Panc1 (cell line): ENCODE measurements around the gene SULT2B1. TPM values are rescaled to one million over a fixed set of nuclear protein-coding genes. Genes with fewer than 3 reads are reported as not detected.

Source experiments
- ATAC-seq: fragments of 200-7000 bp; cut with Tn5 transposase; 2 replicates; pipeline ENCODE4 v1.9.1; 2020; ENCODE audit warnings: mild to moderate bottlenecking, moderate library complexity
- BruUV-seq: library from RNA; stranded (reverse); fragments of 400-500 nt; replicated peaks from 2 replicates; lab custom pipeline; 2021; lab: Mats Ljungman, UMichigan
- CTCF ChIA-PET: fragments of 300-600 bp; sonication (Branson Sonifier 250); formaldehyde crosslinking; loops from one replicate; lab custom pipeline; 2022; ENCODE audit warnings: antibody characterized with exemption; lab: Charles Lee
- POLR2A ChIA-PET: fragments of 300-600 bp; sonication (Branson Sonifier 250); formaldehyde crosslinking; loops from one replicate; lab custom pipeline; 2022; ENCODE audit warnings: antibody characterized with exemption; lab: Charles Lee
- DNase-seq: peaks from one replicate; pipeline ENCODE4 v3.0.0-alpha.2; 2010; ENCODE audit warnings: low read depth, low spot score
- H3K27ac ChIP-seq: 2 replicates; pipeline ENCODE4 v1.5.1; 2011; ENCODE audit warnings: mild to moderate bottlenecking, low read length, inconsistent platforms
- H3K27me3 ChIP-seq: fragments of 200-500 bp; sonication (Bioruptor generic); 2 replicates; pipeline ENCODE4 v1.6.0; 2014; ENCODE audit warnings: low read length, inconsistent platforms; ENCODE audit not compliant: control insufficient read depth, insufficient read depth
- H3K36me3 ChIP-seq: fragments of 200-500 bp; sonication (Bioruptor generic); 2 replicates; pipeline ENCODE4 v1.5.1; 2014; ENCODE audit warnings: inconsistent platforms, mild to moderate bottlenecking, low read length, moderate library complexity; ENCODE audit not compliant: control insufficient read depth, insufficient read depth
- H3K4me1 ChIP-seq: 2 replicates; pipeline ENCODE4 v1.5.1; 2011; ENCODE audit warnings: inconsistent platforms, mild to moderate bottlenecking, low read length, moderate library complexity; ENCODE audit not compliant: control insufficient read depth, insufficient read depth
- H3K4me3 ChIP-seq, 2 experiments: 2 replicates each; pipeline ENCODE4 v1.5.1; 2011 to 2012; ENCODE audit warnings: low read depth in 2 of 2, low read length in 2 of 2, mild to moderate bottlenecking in 2 of 2, inconsistent platforms in 1 of 2, moderate library complexity in 1 of 2
- H3K9me3 ChIP-seq: fragments of 200-500 bp; sonication (Bioruptor generic); 2 replicates; pipeline ENCODE4 v1.5.1; 2014; ENCODE audit warnings: low read depth, mild to moderate bottlenecking, inconsistent platforms, low read length, moderate library complexity; ENCODE audit not compliant: control insufficient read depth, insufficient read depth
- CTCF ChIP-seq: fragments of 450-650 bp; IDR thresholded peaks from 2 replicates; pipeline ENCODE4 v1.5.1; 2017; ENCODE audit warnings: mild to moderate bottlenecking
- POLR2AphosphoS5 ChIP-seq: IDR thresholded peaks from 2 replicates; pipeline ENCODE4 v1.6.1; 2012; ENCODE audit warnings: mild to moderate bottlenecking, low read depth, low read length, moderate library complexity
- REST ChIP-seq, 2 experiments: IDR thresholded peaks; 2 replicates each; pipeline ENCODE4 v1.6.1; 2011 to 2012; ENCODE audit warnings: low read depth in 2 of 2, control low read depth in 1 of 2, low read length in 1 of 2, mild to moderate bottlenecking in 1 of 2, moderate library complexity in 1 of 2; ENCODE audit not compliant: insufficient read depth in 1 of 2
- SIN3A ChIP-seq: IDR thresholded peaks from 2 replicates; pipeline ENCODE4 v1.6.1; 2012; ENCODE audit warnings: low read depth, mild to moderate bottlenecking, low read length, moderate library complexity, borderline replicate concordance; ENCODE audit not compliant: insufficient read depth
- TCF7L2 ChIP-seq: IDR thresholded peaks from 2 replicates; pipeline ENCODE4 v1.6.1; 2011; ENCODE audit warnings: mild to moderate bottlenecking, low read depth, low read length, inconsistent platforms
- in situ Hi-C: cut with HindIII; loops from 2 replicates; pipeline ENCODE4 v1.10.0; 2016; ENCODE audit warnings: low sequenced_read_pairs, low pct_unique_long_range_greater_than_20kb
- intact Hi-C: fragments of 100-400 bp; cut with micrococcal nuclease; formaldehyde crosslinking; loops from one replicate; pipeline ENCODE4 v1.10.0; 2022; ENCODE audit not compliant: unreplicated experiment
- total RNA-seq: library from RNA; stranded (reverse); gene quantifications from one replicate; pipeline ENCODE4 v1.2.1, GENCODE V29; 2021; ENCODE audit not compliant: unreplicated experiment

The SULT2B1 gene
- total RNA-seq, 1 experiment from 2014 or later = 3.6 TPM

- ChIA-PET POLR2A (interaction anchor here (0.7 kb wide), 1 partner anchor 152 kb away, joined by 13 read pairs; no protein-coding TSS in a partner anchor), CTCF (interaction anchor here (0.7 kb wide), 1 partner anchor 35 kb away, joined by 10 read pairs; no protein-coding TSS in a partner anchor)
- Histone ChIP-seq H3K27ac (0 out of 2 replicates have a peak overlapping the region, but pooled peaks have one; percentile 29), H3K4me3 (peak overlapping the region; percentile 33 to 39), H3K9me3 (no peaks in the 10 kb centered on the region), H3K36me3 (no peaks in the 10 kb centered on the region), H3K27me3 (no peaks in the 10 kb centered on the region), H3K4me1 (no peaks in the 10 kb centered on the region)
- TF ChIP-seq TCF7L2 = no peak
- no peak for TF ChIP-seq POLR2AphosphoS5
- no peak for TF ChIP-seq SIN3A
- no peak for TF ChIP-seq REST (IDR thresholded peaks at IDR 0.05; ENCODE audit: insufficient read depth in 1 of 2, low read depth in 2 of 2, low read length in 1 of 2)
- no peak for TF ChIP-seq CTCF
- in situ Hi-C loops (no loop called here), intact Hi-C loops (no loop called here)
- DNase-seq = no peak
- ATAC-seq = peak; percentile 74
- BruUV-seq = no TSS peak
Observed at GRCh38 chr19:48510421-48511268, 41.3 kb upstream of the SULT2B1 start.

GRCh38 chr19:48511321-48511731 lies 40.6 kb upstream of the SULT2B1 start:
- no peak for TF ChIP-seq CTCF
- no peak for TF ChIP-seq SIN3A
- no peak for TF ChIP-seq POLR2AphosphoS5
- in situ Hi-C loops = no loop called here

More at GRCh38 chr19:48511321-48511731, 40.6 kb upstream of the SULT2B1 start:
- no peak for ATAC-seq
- intact Hi-C loops = no loop called here
- Histone ChIP-seq H3K27ac (no peak overlapping the region), H3K4me3 (peak overlapping the region; percentile 33 to 39; a peak in 3 of 4 replicates), H3K36me3 (no peaks in the 10 kb centered on the region), H3K27me3 (no peaks in the 10 kb centered on the region), H3K4me1 (peaks cover 2% of the 10 kb centered on the region; the same call in 1 of the 2 replicates), H3K9me3 (no peaks in the 10 kb centered on the region)
- CTCF ChIA-PET = interaction anchor here (0.7 kb wide), 1 partner anchor 36 kb away, joined by 10 read pairs; no protein-coding TSS in a partner anchor
- POLR2A ChIA-PET = interaction anchor here (0.7 kb wide), 1 partner anchor 153 kb away, joined by 13 read pairs; no protein-coding TSS in a partner anchor
- no peak for DNase-seq
- BruUV-seq = no TSS peak
